B cell (primary cell): ENCODE data around the gene SH3BGRL3.

ENCODE experiments used
- EZH2 ChIP-seq: IDR thresholded peaks from 2 replicates; pipeline ENCODE4 v1.6.1; 2012; ENCODE audit warnings: borderline replicate concordance, low read depth, mild to moderate bottlenecking, moderate library complexity, low read length; ENCODE audit not compliant: insufficient read depth, poor library complexity, severe bottlenecking
- TF ChIP-seq, protein P1 (sequence below): fragments of 200-600 bp; IDR thresholded peaks from one replicate; pipeline ENCODE4 v1.8.0; 2022; ENCODE audit warnings: antibody characterized with exemption, mild to moderate bottlenecking

DNA sequence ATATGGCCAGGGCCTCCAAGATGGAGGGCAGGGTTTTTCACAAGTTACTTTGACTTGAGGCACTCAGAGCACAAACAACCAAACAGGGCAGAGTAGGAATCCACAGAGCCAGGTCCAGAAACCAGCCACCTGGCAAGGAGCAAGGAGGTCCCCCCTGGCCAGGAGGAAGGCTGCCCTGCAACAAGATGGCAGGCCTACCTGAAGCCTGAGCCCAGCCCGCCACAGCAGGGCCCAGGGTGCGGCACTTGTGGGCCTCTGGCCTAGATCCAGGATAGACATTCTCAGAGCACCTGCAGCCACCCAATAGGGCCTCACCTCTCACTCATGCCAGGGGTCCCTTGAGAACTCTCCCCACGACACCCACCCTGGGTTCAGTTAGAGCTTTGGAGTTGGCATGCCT lies 11.5 kb downstream of the SH3BGRL3 start:
- TF ChIP-seq, protein P1, sequence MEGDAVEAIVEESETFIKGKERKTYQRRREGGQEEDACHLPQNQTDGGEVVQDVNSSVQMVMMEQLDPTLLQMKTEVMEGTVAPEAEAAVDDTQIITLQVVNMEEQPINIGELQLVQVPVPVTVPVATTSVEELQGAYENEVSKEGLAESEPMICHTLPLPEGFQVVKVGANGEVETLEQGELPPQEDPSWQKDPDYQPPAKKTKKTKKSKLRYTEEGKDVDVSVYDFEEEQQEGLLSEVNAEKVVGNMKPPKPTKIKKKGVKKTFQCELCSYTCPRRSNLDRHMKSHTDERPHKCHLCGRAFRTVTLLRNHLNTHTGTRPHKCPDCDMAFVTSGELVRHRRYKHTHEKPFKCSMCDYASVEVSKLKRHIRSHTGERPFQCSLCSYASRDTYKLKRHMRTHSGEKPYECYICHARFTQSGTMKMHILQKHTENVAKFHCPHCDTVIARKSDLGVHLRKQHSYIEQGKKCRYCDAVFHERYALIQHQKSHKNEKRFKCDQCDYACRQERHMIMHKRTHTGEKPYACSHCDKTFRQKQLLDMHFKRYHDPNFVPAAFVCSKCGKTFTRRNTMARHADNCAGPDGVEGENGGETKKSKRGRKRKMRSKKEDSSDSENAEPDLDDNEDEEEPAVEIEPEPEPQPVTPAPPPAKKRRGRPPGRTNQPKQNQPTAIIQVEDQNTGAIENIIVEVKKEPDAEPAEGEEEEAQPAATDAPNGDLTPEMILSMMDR: no peak
- no peak for TF ChIP-seq EZH2
